Measurements from ENCODE around the gene MEI4.

The MEI4 gene

DNA sequence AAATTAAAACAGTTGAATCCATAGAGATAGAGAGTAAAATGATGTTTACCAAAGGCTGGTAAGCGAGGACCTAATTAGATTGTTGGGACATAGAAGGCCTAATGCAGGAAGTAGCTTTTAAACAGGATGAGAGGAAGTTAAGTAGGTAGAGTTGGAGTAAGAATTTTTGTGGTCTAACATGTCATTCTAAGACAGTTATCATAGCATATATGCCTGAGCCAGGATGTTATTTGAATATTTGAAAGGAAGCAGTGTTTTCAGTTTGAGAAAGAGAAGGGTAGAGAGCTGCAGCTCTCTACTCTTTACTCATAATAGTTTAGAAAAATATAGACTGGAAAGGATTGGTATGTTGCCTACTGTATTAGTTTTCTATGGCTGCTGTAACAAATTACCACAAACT lies 121.6 kb downstream of the MEI4 start:
- Histone ChIP-seq H3K27ac (ENCODE audit: low read depth, low read length) (no peak overlapping the region), H3K36me3 (ENCODE audit: control insufficient read depth in 1 of 2, insufficient read depth in 2 of 2, low read length in 2 of 2) (no peaks in the 10 kb centered on the region), H2BK12ac (ENCODE audit: low read length) (no peak overlapping the region), H3K23ac (ENCODE audit: low read length) (no peak overlapping the region), H2BK5ac (ENCODE audit: low read depth, low read length, poor library complexity) (no peak overlapping the region), H3K14ac (ENCODE audit: low read length) (no peak overlapping the region), H3K4ac (ENCODE audit: low read depth, low read length) (no peak overlapping the region), H3K4me3 (ENCODE audit: low read depth, low read length) (no peak overlapping the region), H3K27me3 (ENCODE audit: insufficient read depth, low read length) (no peaks in the 10 kb centered on the region), H3K4me1 (ENCODE audit: control insufficient read depth in 1 of 2, insufficient read depth in 2 of 2, low read length in 2 of 2) (no peaks in the 10 kb centered on the region), H2AK5ac (ENCODE audit: low read length) (no peak overlapping the region), H3K9me3 (ENCODE audit: insufficient read depth, low read depth, low read length) (no peaks in the 10 kb centered on the region), H3K9ac (ENCODE audit: low read length) (no peak overlapping the region), H4K8ac (ENCODE audit: low read depth, low read length) (no peak overlapping the region), H3K79me2 (ENCODE audit: control insufficient read depth, insufficient read depth, low read length, poor library complexity) (no peaks in the 10 kb centered on the region), H4K12ac (ENCODE audit: low read depth, low read length) (no peak overlapping the region), H3K4me2 (ENCODE audit: low read length) (no peak overlapping the region), H4K91ac (ENCODE audit: low read depth, low read length) (no peak overlapping the region), H2BK120ac (ENCODE audit: insufficient read depth, low read length, poor library complexity) (no peak overlapping the region), H2AFZ (ENCODE audit: insufficient read depth, low read length, poor library complexity) (no peak overlapping the region), H3K18ac (ENCODE audit: low read length) (no peak overlapping the region), H3K79me1 (ENCODE audit: low read length) (no peaks in the 10 kb centered on the region)
- no peak for DNase-seq
- WGBS (ENCODE audit: extremely low coverage, insufficient coverage, insufficient read length) = no CpG with 5 or more reads among the region's 1 CpG

DNA sequence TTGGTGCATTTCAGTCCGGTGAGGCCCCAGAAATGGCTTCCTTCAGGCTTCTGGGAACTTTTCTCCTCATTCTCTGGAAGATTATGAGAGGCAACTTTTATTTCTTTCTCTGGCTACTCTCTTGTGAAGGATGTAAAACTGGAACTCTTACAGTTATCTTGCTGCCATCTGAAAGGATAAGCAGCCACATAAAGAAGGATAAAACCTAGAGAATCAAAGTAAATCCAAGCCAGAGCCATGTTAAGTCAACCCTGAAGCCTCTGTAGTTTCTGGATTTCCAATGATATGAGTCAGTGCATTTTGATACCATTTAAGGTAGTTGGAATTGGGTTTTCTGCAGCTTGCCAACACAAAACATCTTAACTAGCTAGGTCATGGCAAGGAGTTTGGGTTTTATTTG lies 123.6 kb downstream of the MEI4 start:
- no peak overlapping the region for H4K8ac ChIP-seq (ENCODE audit: low read depth, low read length)
- no peaks in the 10 kb centered on the region for H3K4me1 ChIP-seq (ENCODE audit: control insufficient read depth in 1 of 2, insufficient read depth in 2 of 2, low read length in 2 of 2)
- no peak overlapping the region for H2AFZ ChIP-seq (ENCODE audit: insufficient read depth, low read length, poor library complexity)
- H2AK5ac ChIP-seq (ENCODE audit: low read length) = no peak overlapping the region
- no peak overlapping the region for H4K91ac ChIP-seq (ENCODE audit: low read depth, low read length)
- H3K27me3 ChIP-seq (ENCODE audit: insufficient read depth, low read length) = no peaks in the 10 kb centered on the region
- H4K12ac ChIP-seq (ENCODE audit: low read depth, low read length) = no peak overlapping the region
- WGBS (ENCODE audit: extremely low coverage, insufficient coverage, insufficient read length) = no CpG with 5 or more reads among the region's 1 CpG
- H3K4me2 ChIP-seq (ENCODE audit: low read length) = no peak overlapping the region
- H2BK12ac ChIP-seq (ENCODE audit: low read length) = no peak overlapping the region
- no peak overlapping the region for H3K27ac ChIP-seq (ENCODE audit: low read depth, low read length)
- H2BK5ac ChIP-seq (ENCODE audit: low read depth, low read length, poor library complexity) = no peak overlapping the region
- no peaks in the 10 kb centered on the region for H3K79me2 ChIP-seq (ENCODE audit: control insufficient read depth, insufficient read depth, low read length, poor library complexity)
- H3K23ac ChIP-seq (ENCODE audit: low read length) = no peak overlapping the region
- H3K9ac ChIP-seq (ENCODE audit: low read length) = no peak overlapping the region
- H3K36me3 ChIP-seq (ENCODE audit: control insufficient read depth in 1 of 2, insufficient read depth in 2 of 2, low read length in 2 of 2) = no peaks in the 10 kb centered on the region
- no peak overlapping the region for H3K4ac ChIP-seq (ENCODE audit: low read depth, low read length)
- H3K14ac ChIP-seq (ENCODE audit: low read length) = no peak overlapping the region
- no peak for DNase-seq
- H3K9me3 ChIP-seq (ENCODE audit: insufficient read depth, low read depth, low read length) = no peaks in the 10 kb centered on the region
- no peak overlapping the region for H3K4me3 ChIP-seq (ENCODE audit: low read depth, low read length)
- H3K79me1 ChIP-seq (ENCODE audit: low read length) = no peaks in the 10 kb centered on the region
- H3K18ac ChIP-seq (ENCODE audit: low read length) = no peak overlapping the region
- H2BK120ac ChIP-seq (ENCODE audit: insufficient read depth, low read length, poor library complexity) = no peak overlapping the region

GRCh38 chr6:77778527-77778926 lies 125.7 kb downstream of the MEI4 start:
- Histone ChIP-seq H4K8ac (ENCODE audit: low read depth, low read length) (no peak overlapping the region), H3K79me2 (ENCODE audit: control insufficient read depth, insufficient read depth, low read length, poor library complexity) (no peaks in the 10 kb centered on the region), H3K9me3 (ENCODE audit: insufficient read depth, low read depth, low read length) (no peaks in the 10 kb centered on the region), H3K79me1 (ENCODE audit: low read length) (no peaks in the 10 kb centered on the region), H3K36me3 (ENCODE audit: control insufficient read depth in 1 of 2, insufficient read depth in 2 of 2, low read length in 2 of 2) (no peaks in the 10 kb centered on the region), H3K4ac (ENCODE audit: low read depth, low read length) (no peak overlapping the region), H2AK5ac (ENCODE audit: low read length) (no peak overlapping the region), H4K12ac (ENCODE audit: low read depth, low read length) (no peak overlapping the region), H3K9ac (ENCODE audit: low read length) (no peak overlapping the region), H3K23ac (ENCODE audit: low read length) (no peak overlapping the region), H3K4me1 (ENCODE audit: control insufficient read depth in 1 of 2, insufficient read depth in 2 of 2, low read length in 2 of 2) (no peaks in the 10 kb centered on the region), H2BK120ac (ENCODE audit: insufficient read depth, low read length, poor library complexity) (no peak overlapping the region), H3K27me3 (ENCODE audit: insufficient read depth, low read length) (no peaks in the 10 kb centered on the region), H4K91ac (ENCODE audit: low read depth, low read length) (no peak overlapping the region), H3K14ac (ENCODE audit: low read length) (no peak overlapping the region), H2BK5ac (ENCODE audit: low read depth, low read length, poor library complexity) (no peak overlapping the region), H3K4me2 (ENCODE audit: low read length) (no peak overlapping the region), H2AFZ (ENCODE audit: insufficient read depth, low read length, poor library complexity) (no peak overlapping the region), H3K27ac (ENCODE audit: low read depth, low read length) (no peak overlapping the region), H2BK12ac (ENCODE audit: low read length) (no peak overlapping the region), H3K18ac (ENCODE audit: low read length) (no peak overlapping the region), H3K4me3 (ENCODE audit: low read depth, low read length) (no peak overlapping the region)
- WGBS (ENCODE audit: extremely low coverage, insufficient coverage, insufficient read length) = no CpG with 5 or more reads among the region's 4 CpGs
- no peak for DNase-seq

DNA sequence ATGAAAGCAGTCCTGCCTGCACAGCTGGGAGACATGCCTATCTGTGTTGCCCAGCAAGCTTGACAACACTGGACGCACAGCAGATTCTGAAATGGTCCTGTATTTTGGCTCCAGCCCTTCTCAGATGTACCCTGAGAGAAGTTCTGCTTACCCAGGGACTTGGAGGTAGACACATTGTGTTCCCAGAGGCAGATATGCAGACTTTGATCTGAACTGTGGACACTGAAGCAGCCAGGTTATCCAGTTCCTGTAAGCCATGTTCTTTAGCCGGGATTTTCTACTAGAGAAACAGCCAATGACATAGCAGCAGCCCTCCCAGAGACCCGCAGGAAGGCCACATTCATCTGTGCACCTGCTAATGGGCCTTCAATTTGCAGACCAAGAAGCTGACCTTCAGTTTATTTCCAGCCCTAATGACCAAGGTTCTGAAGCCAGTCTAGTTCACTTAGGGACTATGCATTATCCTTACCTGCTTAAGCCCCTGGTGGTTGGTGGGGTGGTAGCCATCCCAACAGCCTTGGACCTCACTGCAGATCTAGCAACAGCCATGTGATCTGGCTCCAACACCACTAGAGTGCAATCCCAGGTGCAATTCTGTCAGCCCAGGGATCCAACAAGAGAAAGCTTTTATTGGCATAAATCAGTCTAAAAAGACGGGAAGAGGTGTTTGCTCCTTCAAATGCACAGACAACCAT lies 134.2 kb downstream of the MEI4 start:
- Histone ChIP-seq H3K14ac (ENCODE audit: low read length) (no peak overlapping the region), H3K27ac (ENCODE audit: low read depth, low read length) (no peak overlapping the region), H2BK120ac (ENCODE audit: insufficient read depth, low read length, poor library complexity) (no peak overlapping the region), H3K79me2 (ENCODE audit: control insufficient read depth, insufficient read depth, low read length, poor library complexity) (no peaks in the 10 kb centered on the region), H2BK12ac (ENCODE audit: low read length) (no peak overlapping the region), H3K9ac (ENCODE audit: low read length) (no peak overlapping the region), H3K4me2 (ENCODE audit: low read length) (no peak overlapping the region), H3K18ac (ENCODE audit: low read length) (no peak overlapping the region), H4K12ac (ENCODE audit: low read depth, low read length) (no peak overlapping the region), H3K36me3 (ENCODE audit: control insufficient read depth in 1 of 2, insufficient read depth in 2 of 2, low read length in 2 of 2) (no peaks in the 10 kb centered on the region), H2AK5ac (ENCODE audit: low read length) (no peak overlapping the region), H3K4me1 (ENCODE audit: control insufficient read depth in 1 of 2, insufficient read depth in 2 of 2, low read length in 2 of 2) (no peaks in the 10 kb centered on the region), H4K91ac (ENCODE audit: low read depth, low read length) (no peak overlapping the region), H3K23ac (ENCODE audit: low read length) (no peak overlapping the region), H2BK5ac (ENCODE audit: low read depth, low read length, poor library complexity) (no peak overlapping the region), H3K79me1 (ENCODE audit: low read length) (no peaks in the 10 kb centered on the region), H3K9me3 (ENCODE audit: insufficient read depth, low read depth, low read length) (no peaks in the 10 kb centered on the region), H3K27me3 (ENCODE audit: insufficient read depth, low read length) (no peaks in the 10 kb centered on the region), H2AFZ (ENCODE audit: insufficient read depth, low read length, poor library complexity) (no peak overlapping the region), H4K8ac (ENCODE audit: low read depth, low read length) (no peak overlapping the region), H3K4me3 (ENCODE audit: low read depth, low read length) (no peak overlapping the region), H3K4ac (ENCODE audit: low read depth, low read length) (no peak overlapping the region)
- DNase-seq = no peak
- WGBS (ENCODE audit: extremely low coverage, insufficient coverage, insufficient read length) = no CpG with 5 or more reads among the region's 4 CpGs

Data from trophoblast cell (in vitro differentiated cells and primary cell).